Naive thymus-derived CD8-positive, alpha-beta T cell (primary cell): ENCODE data around the gene FAT1. TPM values are rescaled to one million over a fixed set of nuclear protein-coding genes. Genes with fewer than 3 reads are reported as not detected.

Experiments
- ATAC-seq, 2 donors: fragments of 150-1000 bp; cut with Tn5 transposase in 1 of 2; sonication (Bioruptor Pico), chemical (Tn5 transposase) in 1 of 2; 1 replicate in 1 of 2; 2 replicates in 1 of 2; pipeline ENCODE4 v1.10.0; 2021; ENCODE audit warnings: mild to moderate bottlenecking in 2 of 2, moderate library complexity in 2 of 2
- POLR2A ChIA-PET: fragments of 350-600 bp; sonication (Branson Sonifier 250); formaldehyde crosslinking; loops from one replicate; lab custom pipeline; 2021; ENCODE audit warnings: antibody characterized with exemption; lab: Charles Lee
- DNase-seq, 10 donors: peaks; one replicate each; pipeline versions ENCODE4 v3.0.0 to v3.0.0-alpha.2; 2020 to 2022
- H3K27ac Mint-ChIP-seq, 10 donors: one replicate each; pipeline ENCODE4 v1.8.0; 2020 to 2022; ENCODE audit warnings: mild to moderate bottlenecking in 10 of 10, mixed read lengths in 10 of 10, moderate library complexity in 4 of 10, inconsistent platforms in 1 of 10
- H3K27me3 Mint-ChIP-seq, 5 donors: one replicate each; pipeline ENCODE4 v1.8.0; 2021 to 2022; ENCODE audit warnings: mixed read lengths in 5 of 5
- H3K36me3 Mint-ChIP-seq, 3 donors: one replicate each; pipeline ENCODE4 v1.8.0; 2020 to 2022; ENCODE audit warnings: mixed read lengths in 3 of 3, mild to moderate bottlenecking in 2 of 3, inconsistent platforms in 1 of 3
- H3K4me1 Mint-ChIP-seq, 4 donors: one replicate each; pipeline ENCODE4 v1.8.0; 2021 to 2022; ENCODE audit warnings: mixed read lengths in 4 of 4
- H3K4me3 Mint-ChIP-seq, 10 donors: one replicate each; pipeline ENCODE4 v1.8.0; 2020 to 2022; ENCODE audit warnings: mild to moderate bottlenecking in 10 of 10, mixed read lengths in 10 of 10, moderate library complexity in 6 of 10, inconsistent platforms in 1 of 10
- H3K9me3 Mint-ChIP-seq, 9 donors: one replicate each; pipeline ENCODE4 v1.8.0; 2020 to 2022; ENCODE audit warnings: mixed read lengths in 9 of 9, mild to moderate bottlenecking in 3 of 9, inconsistent platforms in 1 of 9, moderate library complexity in 1 of 9
- polyA plus RNA-seq, 3 donors: library from polyadenylated mRNA; unstranded; fragments of 300-500 nt; fragmentation: Illumina TruSeq; gene quantifications; one replicate each; pipeline ENCODE4 v1.2.3, GENCODE V29; 2021
- total RNA-seq, 8 experiments: library from RNA in 2 of 8; stranded (reverse) in 2 of 8; gene quantifications; one replicate each; pipeline ENCODE4 v1.2.3 and lab custom pipeline; 2021 to 2026

The FAT1 gene
- total and polyA plus RNA-seq, 5 experiments from 2014 or later: not detected

DNA sequence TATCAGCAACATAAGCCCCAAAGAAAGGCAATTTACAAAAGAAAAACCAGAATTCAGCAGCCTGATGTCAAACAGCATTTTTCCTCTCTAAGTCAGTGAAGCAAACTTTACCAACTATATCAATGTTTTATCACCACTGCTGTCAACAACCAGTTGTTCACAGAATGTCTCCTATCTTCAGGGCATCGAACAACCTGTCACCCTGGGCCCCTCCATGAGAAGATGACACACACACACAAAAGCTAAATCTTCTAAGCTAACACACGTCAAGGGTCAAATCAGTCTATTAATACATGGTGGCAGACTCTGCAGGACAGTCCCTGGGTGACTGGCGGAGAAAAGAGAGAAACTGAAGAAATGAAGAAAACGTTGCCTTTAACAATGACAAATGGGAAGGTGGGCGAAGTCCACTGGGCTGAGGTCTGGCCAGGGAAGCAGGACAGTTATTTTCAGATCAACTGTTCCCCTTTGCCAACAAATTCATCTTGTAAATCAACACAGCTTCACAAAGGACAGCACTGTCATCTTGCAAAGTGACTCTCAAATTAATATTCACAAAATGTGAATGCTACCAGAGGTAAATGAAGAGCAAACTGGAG, 13.0 kb downstream of the FAT1 start:
- no peak for ATAC-seq
- no peak for DNase-seq
- peaks cover 0 to 13% (median 6%) of the 10 kb centered on the region in 9 donors for H3K9me3 Mint-ChIP-seq
- peaks cover 0 to 7% (median 0%) of the 10 kb centered on the region in 5 donors for H3K27me3 Mint-ChIP-seq
- POLR2A ChIA-PET: no interaction called here
- no peak overlapping the region for H3K4me3 Mint-ChIP-seq
- H3K36me3 Mint-ChIP-seq: no peaks in the 10 kb centered on the region
- no peak overlapping the region for H3K27ac Mint-ChIP-seq
- no peaks in the 10 kb centered on the region for H3K4me1 Mint-ChIP-seq

GRCh38 chr4:186709517-186709916, 14.1 kb downstream of the FAT1 start:
- Mint-ChIP-seq H3K4me1 (no peaks in the 10 kb centered on the region), H3K9me3 (peaks cover 0 to 13% (median 5%) of the 10 kb centered on the region in 9 donors), H3K27ac (no peak overlapping the region), H3K27me3 (peaks cover 0 to 7% (median 0%) of the 10 kb centered on the region in 5 donors), H3K36me3 (no peaks in the 10 kb centered on the region), H3K4me3 (no peak overlapping the region)
- ATAC-seq (no peak), DNase-seq (no peak)
- POLR2A ChIA-PET: no interaction called here

- Mint-ChIP-seq H3K36me3 (no peaks in the 10 kb centered on the region), H3K27ac (no peak overlapping the region), H3K27me3 (peaks cover 0 to 3% (median 0%) of the 10 kb centered on the region in 5 donors), H3K9me3 (peaks cover 0 to 8% (median 2%) of the 10 kb centered on the region in 9 donors), H3K4me1 (no peaks in the 10 kb centered on the region), H3K4me3 (no peak overlapping the region)
- ATAC-seq: no peak
- DNase-seq: no peak
- POLR2A ChIA-PET: no interaction called here
Measured at GRCh38 chr4:186708554-186708953, 15.1 kb downstream of the FAT1 start.

GRCh38 chr4:186707996-186708395, 15.7 kb downstream of the FAT1 start:
- Mint-ChIP-seq H3K9me3 (peaks cover 0 to 8% (median 2%) of the 10 kb centered on the region in 9 donors), H3K4me3 (no peak overlapping the region), H3K27ac (no peak overlapping the region), H3K36me3 (no peaks in the 10 kb centered on the region), H3K4me1 (no peaks in the 10 kb centered on the region), H3K27me3 (peaks cover 0 to 3% (median 0%) of the 10 kb centered on the region in 5 donors)
- DNase-seq (no peak), ATAC-seq (no peak)
- POLR2A ChIA-PET: no interaction called here

DNA sequence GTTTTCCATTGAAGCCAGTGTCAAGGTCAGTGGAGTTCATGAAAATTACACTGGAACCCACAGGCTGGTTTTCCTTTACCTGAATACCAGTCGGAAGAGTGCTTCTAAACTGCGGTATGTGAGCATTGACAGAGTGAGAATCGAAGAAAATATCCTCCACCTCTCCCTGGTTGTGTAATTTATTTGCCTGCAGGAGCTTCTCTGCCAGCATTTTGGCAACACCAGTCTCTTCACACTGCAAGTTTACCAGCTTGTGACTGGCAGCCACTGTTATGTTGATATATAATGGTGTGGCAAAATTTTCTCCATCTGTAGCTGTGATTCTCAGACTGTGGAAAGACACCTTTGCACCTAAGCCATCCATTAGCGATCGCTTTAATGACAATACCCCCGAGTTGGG, 16.1 kb downstream of the FAT1 start:
- H3K4me3 Mint-ChIP-seq: no peak overlapping the region
- H3K27me3 Mint-ChIP-seq: peaks cover 0 to 3% (median 0%) of the 10 kb centered on the region in 5 donors
- peaks cover 0 to 7% (median 2%) of the 10 kb centered on the region in 9 donors for H3K9me3 Mint-ChIP-seq
- DNase-seq: no peak
- no peak for ATAC-seq
- H3K4me1 Mint-ChIP-seq: no peaks in the 10 kb centered on the region
- H3K36me3 Mint-ChIP-seq: no peaks in the 10 kb centered on the region
- no peak overlapping the region for H3K27ac Mint-ChIP-seq
- POLR2A ChIA-PET: no interaction called here

- Mint-ChIP-seq H3K9me3 (peaks cover 0 to 4% (median 0%) of the 10 kb centered on the region in 9 donors), H3K4me3 (no peak overlapping the region), H3K36me3 (no peaks in the 10 kb centered on the region), H3K27me3 (no peaks in the 10 kb centered on the region), H3K4me1 (no peaks in the 10 kb centered on the region), H3K27ac (no peak overlapping the region)
- DNase-seq (no peak), ATAC-seq (no peak)
- POLR2A ChIA-PET: no interaction called here
Measured at GRCh38 chr4:186704057-186704456, 19.6 kb downstream of the FAT1 start.

DNA sequence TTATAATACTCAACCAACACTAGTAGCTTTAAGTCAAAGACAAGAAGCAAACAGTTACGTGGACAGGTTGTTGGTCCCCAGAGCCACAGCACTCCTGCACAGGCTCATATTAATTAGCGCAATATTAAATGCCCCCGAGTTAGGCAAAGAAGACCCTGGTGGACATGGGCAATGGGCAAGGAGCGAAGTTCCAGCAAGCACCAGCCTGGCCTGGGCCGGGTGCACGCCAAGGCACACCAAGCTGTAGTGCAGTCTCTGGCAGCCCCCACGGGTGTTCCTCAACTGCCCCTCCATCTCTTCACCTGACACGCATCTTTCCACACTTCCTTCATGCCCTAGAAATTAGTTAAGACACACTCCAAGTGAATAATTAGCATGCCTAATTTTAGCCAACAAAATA, 20.1 kb downstream of the FAT1 start:
- peaks cover 0 to 4% (median 0%) of the 10 kb centered on the region in 9 donors for H3K9me3 Mint-ChIP-seq
- H3K4me1 Mint-ChIP-seq: no peaks in the 10 kb centered on the region
- no peaks in the 10 kb centered on the region for H3K36me3 Mint-ChIP-seq
- DNase-seq: no peak
- ATAC-seq: no peak
- no peak overlapping the region for H3K4me3 Mint-ChIP-seq
- no peak overlapping the region for H3K27ac Mint-ChIP-seq
- POLR2A ChIA-PET: no interaction called here
- no peaks in the 10 kb centered on the region for H3K27me3 Mint-ChIP-seq

GRCh38 chr4:186702940-186703339, 20.7 kb downstream of the FAT1 start:
- DNase-seq: no peak
- POLR2A ChIA-PET: no interaction called here
- Mint-ChIP-seq H3K9me3 (peaks cover 0 to 10% (median 2%) of the 10 kb centered on the region in 9 donors), H3K4me1 (no peaks in the 10 kb centered on the region), H3K36me3 (no peaks in the 10 kb centered on the region), H3K4me3 (no peak overlapping the region), H3K27me3 (no peaks in the 10 kb centered on the region), H3K27ac (peak overlapping the region in 1 of 10 donors; percentile 20)
- no peak for ATAC-seq

GRCh38 chr4:186702297-186702696, 21.4 kb downstream of the FAT1 start:
- Mint-ChIP-seq H3K4me1 (no peaks in the 10 kb centered on the region), H3K27me3 (no peaks in the 10 kb centered on the region), H3K4me3 (no peak overlapping the region), H3K36me3 (no peaks in the 10 kb centered on the region), H3K9me3 (peaks cover 0 to 10% (median 2%) of the 10 kb centered on the region in 9 donors), H3K27ac (no peak overlapping the region)
- no peak for ATAC-seq
- DNase-seq: no peak
- POLR2A ChIA-PET: no interaction called here

GRCh38 chr4:186701788-186702187, 21.9 kb downstream of the FAT1 start:
- H3K27ac Mint-ChIP-seq: no peak overlapping the region
- no peak overlapping the region for H3K4me3 Mint-ChIP-seq
- H3K36me3 Mint-ChIP-seq: no peaks in the 10 kb centered on the region
- DNase-seq (no peak), ATAC-seq (no peak)
- H3K27me3 Mint-ChIP-seq: no peaks in the 10 kb centered on the region
- POLR2A ChIA-PET: no interaction called here
- no peaks in the 10 kb centered on the region for H3K4me1 Mint-ChIP-seq
- peaks cover 0 to 7% (median 2%) of the 10 kb centered on the region in 9 donors for H3K9me3 Mint-ChIP-seq

- Mint-ChIP-seq H3K4me1 (no peaks in the 10 kb centered on the region), H3K27me3 (no peaks in the 10 kb centered on the region), H3K27ac (peak overlapping the region in 1 of 10 donors; percentile 27), H3K4me3 (no peak overlapping the region), H3K36me3 (no peaks in the 10 kb centered on the region), H3K9me3 (peaks cover 0 to 7% (median 2%) of the 10 kb centered on the region in 9 donors)
- DNase-seq (no peak), ATAC-seq (no peak)
- POLR2A ChIA-PET: no interaction called here
Measured at GRCh38 chr4:186701273-186701672, 22.4 kb downstream of the FAT1 start.

GRCh38 chr4:186700746-186701145, 22.9 kb downstream of the FAT1 start:
- Mint-ChIP-seq H3K36me3 (no peaks in the 10 kb centered on the region), H3K4me3 (no peak overlapping the region), H3K9me3 (peaks cover 0 to 7% (median 4%) of the 10 kb centered on the region in 9 donors), H3K27ac (no peak overlapping the region), H3K27me3 (no peaks in the 10 kb centered on the region), H3K4me1 (no peaks in the 10 kb centered on the region)
- ATAC-seq (no peak), DNase-seq (no peak)
- POLR2A ChIA-PET: no interaction called here

DNA sequence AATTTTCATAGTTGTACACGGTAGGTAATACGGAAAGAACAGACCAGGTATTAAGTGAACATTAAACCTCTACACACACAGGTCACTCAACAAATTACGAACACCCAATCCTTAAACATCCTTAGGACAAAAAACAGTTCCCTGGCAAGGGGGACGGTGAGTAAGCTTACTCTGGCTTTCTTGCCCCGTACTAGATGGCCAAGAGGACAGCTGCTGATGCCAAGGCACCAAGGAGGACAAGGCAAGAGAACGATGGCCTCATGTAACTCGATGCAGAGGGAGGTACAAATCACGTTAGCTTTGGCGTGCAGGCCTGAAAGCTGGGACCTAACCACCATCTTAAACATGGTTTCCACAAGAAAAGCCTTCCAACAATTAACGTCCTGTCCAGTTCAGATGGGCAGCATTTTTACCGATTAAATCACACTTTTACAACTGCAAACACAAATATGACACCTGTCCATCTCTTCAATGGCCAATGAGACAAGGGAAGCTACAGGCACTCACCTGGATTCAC, 23.7 kb downstream of the FAT1 start:
- ATAC-seq: no peak
- POLR2A ChIA-PET: no interaction called here

DNA sequence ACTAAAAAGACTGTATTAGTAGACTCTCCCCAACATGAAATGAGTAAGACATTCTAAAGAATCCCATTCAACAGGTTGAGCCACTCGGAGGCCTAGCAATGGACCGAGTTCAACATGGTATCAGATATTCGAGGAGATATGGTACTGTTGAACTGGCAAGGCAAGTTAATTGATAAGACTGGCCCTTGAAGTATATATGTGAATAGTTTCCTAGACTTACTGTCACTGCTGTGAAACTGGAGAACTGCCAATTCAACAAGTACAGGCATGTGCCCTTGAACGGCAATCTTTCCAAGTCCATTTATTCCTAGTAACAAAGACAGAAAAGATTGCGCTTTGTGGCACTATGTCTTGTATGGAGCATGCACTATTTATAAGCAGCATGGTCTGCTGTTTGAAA, 24.4 kb downstream of the FAT1 start:
- Mint-ChIP-seq H3K4me3 (no peak overlapping the region), H3K27ac (no peak overlapping the region), H3K27me3 (no peaks in the 10 kb centered on the region), H3K4me1 (no peaks in the 10 kb centered on the region), H3K36me3 (no peaks in the 10 kb centered on the region), H3K9me3 (peaks cover 0 to 7% (median 4%) of the 10 kb centered on the region in 9 donors)
- no peak for ATAC-seq
- no peak for DNase-seq
- POLR2A ChIA-PET: no interaction called here

More for the DNA sequence above, 23.7 kb downstream of the FAT1 start:
- Mint-ChIP-seq H3K9me3 (peaks cover 0 to 7% (median 4%) of the 10 kb centered on the region in 9 donors), H3K27ac (no peak overlapping the region), H3K4me3 (no peak overlapping the region), H3K27me3 (no peaks in the 10 kb centered on the region), H3K36me3 (no peaks in the 10 kb centered on the region), H3K4me1 (no peaks in the 10 kb centered on the region)
- DNase-seq: no peak
